ENCODE data around the gene MARCKSL1.

The MARCKSL1 gene, protein sequence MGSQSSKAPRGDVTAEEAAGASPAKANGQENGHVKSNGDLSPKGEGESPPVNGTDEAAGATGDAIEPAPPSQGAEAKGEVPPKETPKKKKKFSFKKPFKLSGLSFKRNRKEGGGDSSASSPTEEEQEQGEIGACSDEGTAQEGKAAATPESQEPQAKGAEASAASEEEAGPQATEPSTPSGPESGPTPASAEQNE

GRCh38 chr1:32335790-32336590 is at the start of gene MARCKSL1:
MARCKSL1 (minus strand) TSS chr1:32336233; CDS start chr1:32336033, 200 bp downstream.
- Histone ChIP-seq H3K9ac (ENCODE audit: low read length) (peak within 1 kb of the TSS; percentile 82), H3K4me3 (ENCODE audit: low read length) (peak within 1 kb of the TSS; percentile 82), H3K36me3 (ENCODE audit: control insufficient read depth, insufficient read depth, low read length, severe bottlenecking) (peaks cover 13% of the 10 kb centered on the region), H3K4me1 (ENCODE audit: control insufficient read depth, insufficient read depth, low read length) (peaks cover 42% of the 10 kb centered on the region), H3K27me3 (replicated peaks; ENCODE audit: control insufficient read depth, insufficient read depth, low read length) (no peaks in the 10 kb centered on the region), H3K9me3 (ENCODE audit: control insufficient read depth, low read length) (no peaks in the 10 kb centered on the region)
- peak; percentile 88 for DNase-seq (ENCODE audit: low read depth)

GRCh38 chr1:32380057-32380456 is 44.0 kb upstream of the MARCKSL1 start:
- H3K36me3 ChIP-seq (ENCODE audit: control insufficient read depth, insufficient read depth, low read length, severe bottlenecking): peaks cover 98% of the 10 kb centered on the region
- no peak overlapping the region for H3K9ac ChIP-seq (ENCODE audit: low read length)
- no peaks in the 10 kb centered on the region for H3K27me3 ChIP-seq (replicated peaks; ENCODE audit: control insufficient read depth, insufficient read depth, low read length)
- DNase-seq (ENCODE audit: low read depth): no peak
- H3K9me3 ChIP-seq (ENCODE audit: control insufficient read depth, low read length): no peaks in the 10 kb centered on the region
- H3K4me1 ChIP-seq (ENCODE audit: control insufficient read depth, insufficient read depth, low read length): no peaks in the 10 kb centered on the region
- no peak overlapping the region for H3K4me3 ChIP-seq (ENCODE audit: low read length)

- Histone ChIP-seq H3K4me1 (ENCODE audit: control insufficient read depth, insufficient read depth, low read length) (no peaks in the 10 kb centered on the region), H3K9me3 (ENCODE audit: control insufficient read depth, low read length) (no peaks in the 10 kb centered on the region), H3K36me3 (ENCODE audit: control insufficient read depth, insufficient read depth, low read length, severe bottlenecking) (peaks cover 95% of the 10 kb centered on the region), H3K4me3 (ENCODE audit: low read length) (no peak overlapping the region), H3K9ac (ENCODE audit: low read length) (no peak overlapping the region), H3K27me3 (replicated peaks; ENCODE audit: control insufficient read depth, insufficient read depth, low read length) (no peaks in the 10 kb centered on the region)
- DNase-seq (ENCODE audit: low read depth): no peak
Measured at GRCh38 chr1:32377541-32378220, 41.6 kb upstream of the MARCKSL1 start.

DNA sequence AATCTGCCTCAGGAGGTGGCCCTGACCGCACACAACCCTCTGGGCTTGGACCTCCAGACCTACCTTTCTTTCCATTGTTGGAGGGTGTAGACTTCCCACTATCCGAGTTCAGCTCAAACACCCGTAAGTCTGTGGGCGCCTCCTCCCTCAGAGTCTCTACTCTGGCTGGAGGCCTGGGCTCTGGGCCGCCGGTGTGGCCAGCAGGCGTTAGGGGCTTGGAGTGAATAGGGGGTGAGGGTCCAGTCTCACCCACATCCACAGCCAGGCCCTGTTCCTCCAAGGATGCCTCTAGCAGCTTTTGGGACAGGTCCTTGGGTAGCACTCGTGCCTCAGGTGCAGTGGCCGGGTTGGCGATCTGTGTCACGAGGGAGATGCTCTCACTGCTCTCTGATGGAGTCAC is 40.2 kb upstream of the MARCKSL1 start:
- Histone ChIP-seq H3K9ac (ENCODE audit: low read length) (no peak overlapping the region), H3K4me3 (ENCODE audit: low read length) (no peak overlapping the region), H3K4me1 (ENCODE audit: control insufficient read depth, insufficient read depth, low read length) (no peaks in the 10 kb centered on the region), H3K27me3 (replicated peaks; ENCODE audit: control insufficient read depth, insufficient read depth, low read length) (no peaks in the 10 kb centered on the region), H3K36me3 (ENCODE audit: control insufficient read depth, insufficient read depth, low read length, severe bottlenecking) (peaks cover 94% of the 10 kb centered on the region), H3K9me3 (ENCODE audit: control insufficient read depth, low read length) (no peaks in the 10 kb centered on the region)
- DNase-seq (ENCODE audit: low read depth): no peak

GRCh38 chr1:32373996-32374592 is 38.1 kb upstream of the MARCKSL1 start:
- Histone ChIP-seq H3K9ac (ENCODE audit: low read length) (no peak overlapping the region), H3K36me3 (ENCODE audit: control insufficient read depth, insufficient read depth, low read length, severe bottlenecking) (peaks cover 75% of the 10 kb centered on the region), H3K4me3 (ENCODE audit: low read length) (no peak overlapping the region), H3K9me3 (ENCODE audit: control insufficient read depth, low read length) (no peaks in the 10 kb centered on the region), H3K27me3 (replicated peaks; ENCODE audit: control insufficient read depth, insufficient read depth, low read length) (no peaks in the 10 kb centered on the region), H3K4me1 (ENCODE audit: control insufficient read depth, insufficient read depth, low read length) (no peaks in the 10 kb centered on the region)
- DNase-seq (ENCODE audit: low read depth): no peak

- H3K27me3 ChIP-seq (replicated peaks; ENCODE audit: control insufficient read depth, insufficient read depth, low read length): no peaks in the 10 kb centered on the region
- H3K4me3 ChIP-seq (ENCODE audit: low read length): no peak overlapping the region
- no peaks in the 10 kb centered on the region for H3K9me3 ChIP-seq (ENCODE audit: control insufficient read depth, low read length)
- H3K9ac ChIP-seq (ENCODE audit: low read length): no peak overlapping the region
- H3K36me3 ChIP-seq (ENCODE audit: control insufficient read depth, insufficient read depth, low read length, severe bottlenecking): peaks cover 73% of the 10 kb centered on the region
- DNase-seq (ENCODE audit: low read depth): no peak
- no peaks in the 10 kb centered on the region for H3K4me1 ChIP-seq (ENCODE audit: control insufficient read depth, insufficient read depth, low read length)
Measured at GRCh38 chr1:32372149-32372756, 36.2 kb upstream of the MARCKSL1 start.

- no peak overlapping the region for H3K4me3 ChIP-seq (ENCODE audit: low read length)
- H3K27me3 ChIP-seq (replicated peaks; ENCODE audit: control insufficient read depth, insufficient read depth, low read length): no peaks in the 10 kb centered on the region
- no peak overlapping the region for H3K9ac ChIP-seq (ENCODE audit: low read length)
- peaks cover 60% of the 10 kb centered on the region for H3K36me3 ChIP-seq (ENCODE audit: control insufficient read depth, insufficient read depth, low read length, severe bottlenecking)
- H3K9me3 ChIP-seq (ENCODE audit: control insufficient read depth, low read length): no peaks in the 10 kb centered on the region
- H3K4me1 ChIP-seq (ENCODE audit: control insufficient read depth, insufficient read depth, low read length): peaks cover 20% of the 10 kb centered on the region
- DNase-seq (ENCODE audit: low read depth): no peak
Measured at GRCh38 chr1:32367912-32368635, 32.0 kb upstream of the MARCKSL1 start.

GRCh38 chr1:32365445-32365844 is 29.4 kb upstream of the MARCKSL1 start:
- DNase-seq (ENCODE audit: low read depth): no peak
- Histone ChIP-seq H3K4me3 (ENCODE audit: low read length) (no peak overlapping the region), H3K36me3 (ENCODE audit: control insufficient read depth, insufficient read depth, low read length, severe bottlenecking) (peaks cover 45% of the 10 kb centered on the region), H3K27me3 (replicated peaks; ENCODE audit: control insufficient read depth, insufficient read depth, low read length) (no peaks in the 10 kb centered on the region), H3K9me3 (ENCODE audit: control insufficient read depth, low read length) (no peaks in the 10 kb centered on the region), H3K9ac (ENCODE audit: low read length) (no peak overlapping the region), H3K4me1 (ENCODE audit: control insufficient read depth, insufficient read depth, low read length) (peaks cover 30% of the 10 kb centered on the region)

- Histone ChIP-seq H3K27me3 (replicated peaks; ENCODE audit: control insufficient read depth, insufficient read depth, low read length) (no peaks in the 10 kb centered on the region), H3K36me3 (ENCODE audit: control insufficient read depth, insufficient read depth, low read length, severe bottlenecking) (peaks cover 45% of the 10 kb centered on the region), H3K4me3 (ENCODE audit: low read length) (no peak overlapping the region), H3K9me3 (ENCODE audit: control insufficient read depth, low read length) (no peaks in the 10 kb centered on the region), H3K4me1 (ENCODE audit: control insufficient read depth, insufficient read depth, low read length) (peaks cover 30% of the 10 kb centered on the region), H3K9ac (ENCODE audit: low read length) (no peak overlapping the region)
- DNase-seq (ENCODE audit: low read depth): no peak
Measured at GRCh38 chr1:32364836-32365235, 28.8 kb upstream of the MARCKSL1 start.

DNA sequence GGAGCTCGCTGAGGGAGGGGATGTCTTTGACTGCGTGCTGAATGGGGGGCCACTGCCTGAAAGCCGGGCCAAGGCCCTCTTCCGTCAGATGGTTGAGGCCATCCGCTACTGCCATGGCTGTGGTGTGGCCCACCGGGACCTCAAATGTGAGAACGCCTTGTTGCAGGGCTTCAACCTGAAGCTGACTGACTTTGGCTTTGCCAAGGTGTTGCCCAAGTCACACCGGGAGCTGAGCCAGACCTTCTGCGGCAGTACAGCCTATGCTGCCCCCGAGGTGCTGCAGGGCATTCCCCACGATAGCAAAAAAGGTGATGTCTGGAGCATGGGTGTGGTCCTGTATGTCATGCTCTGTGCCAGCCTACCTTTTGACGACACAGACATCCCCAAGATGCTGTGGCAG is 27.7 kb upstream of the MARCKSL1 start:
- DNase-seq (ENCODE audit: low read depth): no peak
- Histone ChIP-seq H3K4me1 (ENCODE audit: control insufficient read depth, insufficient read depth, low read length) (peaks cover 30% of the 10 kb centered on the region), H3K4me3 (ENCODE audit: low read length) (no peak overlapping the region)

More for the DNA sequence above, 27.7 kb upstream of the MARCKSL1 start:
- H3K9me3 ChIP-seq (ENCODE audit: control insufficient read depth, low read length): no peaks in the 10 kb centered on the region
- H3K36me3 ChIP-seq (ENCODE audit: control insufficient read depth, insufficient read depth, low read length, severe bottlenecking): peaks cover 41% of the 10 kb centered on the region
- no peaks in the 10 kb centered on the region for H3K27me3 ChIP-seq (replicated peaks; ENCODE audit: control insufficient read depth, insufficient read depth, low read length)
- H3K9ac ChIP-seq (ENCODE audit: low read length): no peak overlapping the region

Measured in adipocyte (in vitro differentiated cells).